Endothelial cell of umbilical vein (primary cell): ENCODE measurements around the gene MAML3. TPM values are rescaled to one million over a fixed set of nuclear protein-coding genes. Genes with fewer than 3 reads are reported as not detected.
"Not testable (repeated sequence)": the region's sequence is repeated elsewhere in the genome, so short reads cannot be mapped to it uniquely, and the experiment has no call there.

Experiments used
- BruUV-seq: library from RNA; stranded (reverse); fragments of 400-500 nt; replicated peaks from 2 replicates; lab custom pipeline; 2021; lab: Mats Ljungman, UMichigan
- CTCF ChIA-PET: fragments of 300-600, 350-600 bp; sonication (Branson Sonifier 250); formaldehyde crosslinking; loops from one replicate; lab custom pipeline; 2021; ENCODE audit warnings: antibody characterized with exemption, inconsistent platforms; lab: Charles Lee
- POLR2A ChIA-PET: fragments of 300-600, 350-600 bp; sonication (Branson Sonifier 250); formaldehyde crosslinking; loops from one replicate; lab custom pipeline; 2021; ENCODE audit warnings: antibody characterized with exemption, inconsistent platforms; lab: Charles Lee
- DNase-seq: peaks from one replicate; pipeline ENCODE4 v3.0.0-alpha.2; 2011; ENCODE audit warnings: low read depth, low spot score
- FAIRE-seq: peaks from 2 replicates; lab custom pipeline; 2011; peaks lifted over from hg19 to GRCh38; lab: Jason Lieb, UNC
- H2AFZ ChIP-seq: 2 replicates; pipeline ENCODE4 v1.6.0; 2012; ENCODE audit warnings: low read depth, low read length, control low read depth, inconsistent platforms
- H3K27ac ChIP-seq: 2 replicates; pipeline ENCODE4 v1.5.1; 2011; ENCODE audit warnings: low read depth, mild to moderate bottlenecking, control low read depth, low read length, moderate library complexity; ENCODE audit not compliant: insufficient read depth
- H3K27me3 ChIP-seq, 2 experiments: 2 replicates each; pipeline versions ENCODE4 v1.6.0 to v1.6.1; 2011; ENCODE audit warnings: low read length in 2 of 2, mixed read lengths in 1 of 2; ENCODE audit not compliant: control insufficient read depth in 2 of 2, insufficient read depth in 2 of 2
- H3K36me3 ChIP-seq, 2 experiments: 2 replicates in 1 of 2; 3 replicates in 1 of 2; pipeline ENCODE4 v1.5.1; 2011; ENCODE audit warnings: low read length in 2 of 2, mild to moderate bottlenecking in 1 of 2, moderate library complexity in 1 of 2; ENCODE audit not compliant: control insufficient read depth in 2 of 2, insufficient read depth in 2 of 2; ENCODE audit errors: extremely low read depth in 1 of 2
- H3K4me1 ChIP-seq: 3 replicates; pipeline ENCODE4 v1.5.1; 2011; ENCODE audit warnings: mild to moderate bottlenecking, low read length; ENCODE audit not compliant: control insufficient read depth, insufficient read depth; ENCODE audit errors: extremely low read depth
- H3K4me2 ChIP-seq: 2 replicates; pipeline ENCODE4 v1.6.1; 2011; ENCODE audit warnings: low read length, control low read depth, mixed read lengths; ENCODE audit not compliant: insufficient read depth
- H3K4me3 ChIP-seq, 3 experiments: fragments of 200-600 bp in 1 of 3; sonication (generic), shearing (Covaris generic) in 1 of 3; replicated peaks in 1 of 3; 2 replicates each; pipeline ENCODE4 v1.5.1; 2011 to 2016; ENCODE audit warnings: control low read depth in 3 of 3, low read length in 3 of 3, mild to moderate bottlenecking in 2 of 3, inconsistent platforms in 1 of 3, low read depth in 1 of 3, moderate library complexity in 1 of 3; ENCODE audit not compliant: insufficient read depth in 1 of 3
- H3K79me2 ChIP-seq: 2 replicates; pipeline ENCODE4 v1.6.0; 2012; ENCODE audit warnings: low read length, inconsistent platforms; ENCODE audit not compliant: control insufficient read depth, insufficient read depth
- H3K9ac ChIP-seq: replicated peaks from 2 replicates; pipeline ENCODE3; 2011; ENCODE audit warnings: low read length, control low read depth; ENCODE audit not compliant: insufficient read depth; ENCODE audit errors: extremely low read depth
- H3K9me1 ChIP-seq: replicated peaks from 3 replicates; pipeline ENCODE4 v1.6.0; 2011; ENCODE audit warnings: mild to moderate bottlenecking, low read length; ENCODE audit not compliant: control insufficient read depth, insufficient read depth; ENCODE audit errors: extremely low read depth
- H3K9me3 ChIP-seq: replicated peaks from 2 replicates; pipeline ENCODE4 v1.5.1; 2012; ENCODE audit warnings: low read length, inconsistent platforms; ENCODE audit not compliant: control insufficient read depth, insufficient read depth
- H4K20me1 ChIP-seq: replicated peaks from 2 replicates; pipeline ENCODE3; 2011; ENCODE audit warnings: mild to moderate bottlenecking, low read length; ENCODE audit not compliant: control insufficient read depth, insufficient read depth; ENCODE audit errors: extremely low read depth
- FOS ChIP-seq: IDR thresholded peaks from 2 replicates; pipeline ENCODE4 v1.6.1; 2011; ENCODE audit warnings: mild to moderate bottlenecking, low read length, moderate library complexity, borderline replicate concordance; ENCODE audit not compliant: insufficient read depth
- GATA2 ChIP-seq: IDR thresholded peaks from 2 replicates; pipeline ENCODE4 v1.7.0; 2011; ENCODE audit warnings: low read depth, mild to moderate bottlenecking, moderate library complexity, mixed read lengths, low read length; ENCODE audit not compliant: insufficient read length, insufficient read depth
- JUN ChIP-seq: IDR thresholded peaks from 2 replicates; pipeline ENCODE4 v1.6.1; 2011; ENCODE audit warnings: borderline replicate concordance, low read depth; ENCODE audit not compliant: insufficient read length, insufficient read depth
- POLR2A ChIP-seq: IDR thresholded peaks from 2 replicates; pipeline ENCODE4 v1.6.1; 2012; ENCODE audit warnings: low read depth, mild to moderate bottlenecking, control low read depth, low read length
- POLR2AphosphoS5 ChIP-seq: IDR thresholded peaks from 2 replicates; pipeline ENCODE4 v1.6.1; 2012; ENCODE audit warnings: low read depth, mild to moderate bottlenecking, control low read depth, low read length, moderate library complexity; ENCODE audit not compliant: insufficient read depth
- dilution Hi-C: fragments of 300-500 bp; cut with MboI; formaldehyde crosslinking; loops from one replicate; pipeline ENCODE4 v1.15.0; 2019; ENCODE audit warnings: low sequenced_read_pairs; ENCODE audit not compliant: extremely low pct_ligation_motif_present
- intact Hi-C: fragments of 100-400 bp; cut with micrococcal nuclease; formaldehyde crosslinking; loops from one replicate; pipeline ENCODE4 v1.10.0; 2022
- polyA plus RNA-seq, 4 experiments: library from polyadenylated mRNA; depleted of rRNA in 3 of 4; stranded (reverse) in 3 of 4; unstranded in 1 of 4; fragments of >200 nt; gene quantifications; 2 replicates each; pipeline versions ENCODE4 v1.2.1 to v1.2.3, GENCODE V29; 2011 to 2012; ENCODE audit warnings: missing spikeins in 1 of 4
- total RNA-seq: library from RNA; stranded (reverse); gene quantifications from 2 replicates; pipeline ENCODE4 v1.2.3, GENCODE V29; 2021
- TF ChIP-seq, protein P1 (sequence below): IDR thresholded peaks from 2 replicates; pipeline ENCODE4 v1.6.1; 2011; ENCODE audit not compliant: insufficient read depth, insufficient read length

MAML3 gene
- total and polyA plus RNA-seq, 2 donors (not counting 3 experiments of a cell fraction or from before 2014, with no cell fraction given) = 14.0 to 20.3 TPM

- no peak for TF ChIP-seq GATA2
- TF ChIP-seq FOS = no peak
- TF ChIP-seq, protein P1, sequence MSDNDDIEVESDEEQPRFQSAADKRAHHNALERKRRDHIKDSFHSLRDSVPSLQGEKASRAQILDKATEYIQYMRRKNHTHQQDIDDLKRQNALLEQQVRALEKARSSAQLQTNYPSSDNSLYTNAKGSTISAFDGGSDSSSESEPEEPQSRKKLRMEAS = no peak
- TF ChIP-seq POLR2A = no peak
- no peak for TF ChIP-seq POLR2AphosphoS5
- TF ChIP-seq JUN = no peak
- H2AFZ ChIP-seq = no peak overlapping the region
- no peaks in the 10 kb centered on the region for H4K20me1 ChIP-seq
- no peaks in the 10 kb centered on the region for H3K9me3 ChIP-seq
- H3K4me1 ChIP-seq = no peaks in the 10 kb centered on the region
- ChIA-PET CTCF (interaction anchor here (1.0 to 2.2 kb wide), 3 partner anchors 28 to 97 kb away, joined by 3 to 5 read pairs (median 3); no protein-coding TSS in a partner anchor), POLR2A (no interaction called here)
- peaks cover 0 to 1% of the 10 kb centered on the region in 2 experiments for H3K36me3 ChIP-seq
- DNase-seq (no peak), FAIRE-seq (no peak)
- no peak overlapping the region for H3K27ac ChIP-seq
- no peaks in the 10 kb centered on the region for H3K79me2 ChIP-seq
- BruUV-seq = no TSS peak
- no peak overlapping the region for H3K4me3 ChIP-seq
- no peaks in the 10 kb centered on the region for H3K9me1 ChIP-seq
- H3K27me3 ChIP-seq = no peaks in the 10 kb centered on the region
- intact Hi-C loops (no loop called here), dilution Hi-C loops (no loop called here)
- no peak overlapping the region for H3K9ac ChIP-seq
- no peak overlapping the region for H3K4me2 ChIP-seq
Measured at GRCh38 chr4:139700568-139700967, 453.4 kb downstream of the MAML3 start.

DNA sequence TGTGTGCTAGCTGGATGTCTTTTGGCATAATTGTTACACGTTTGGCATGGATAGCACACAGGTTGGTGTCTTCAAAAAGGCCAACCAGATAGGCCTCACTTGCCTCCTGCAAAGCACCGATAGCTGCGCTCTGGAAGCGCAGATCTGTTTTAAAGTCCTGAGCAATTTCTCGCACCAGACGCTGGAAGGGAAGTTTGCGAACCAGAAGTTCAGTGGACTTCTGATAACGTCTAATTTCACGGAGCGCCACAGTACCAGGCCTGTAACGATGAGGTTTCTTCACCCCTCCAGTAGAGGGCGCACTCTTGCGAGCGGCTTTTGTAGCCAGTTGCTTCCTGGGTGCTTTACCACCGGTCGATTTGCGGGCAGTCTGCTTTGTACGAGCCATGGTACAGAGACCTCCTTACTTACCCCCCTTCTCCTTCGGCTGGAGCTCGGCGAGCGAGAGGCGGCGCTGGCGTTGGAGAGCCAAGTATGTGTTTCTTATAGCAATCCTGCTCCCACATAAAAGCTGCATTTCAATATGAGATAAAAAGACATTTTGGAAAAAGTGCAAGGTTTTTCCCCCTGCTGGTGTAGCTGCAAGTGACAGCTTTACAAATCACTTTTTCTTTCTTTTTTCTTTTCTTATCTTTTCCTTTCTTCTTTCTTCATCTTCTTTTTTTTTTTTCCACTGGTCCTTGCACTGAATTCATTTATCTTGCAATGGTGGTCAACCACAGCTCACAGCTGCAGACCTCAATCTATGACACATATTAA lies 455.6 kb downstream of the MAML3 start:
- H3K4me2 ChIP-seq, H3K27me3 ChIP-seq, H3K4me3 ChIP-seq, DNase-seq, BruUV-seq, H3K9ac ChIP-seq, H3K4me1 ChIP-seq, H3K9me3 ChIP-seq, H3K79me2 ChIP-seq, H3K27ac ChIP-seq, FAIRE-seq, H4K20me1 ChIP-seq, H2AFZ ChIP-seq, dilution Hi-C loops, H3K36me3 ChIP-seq, intact Hi-C loops, H3K9me1 ChIP-seq: not testable (repeated sequence)
- ChIA-PET CTCF (interaction anchor here (0.7 to 2.4 kb wide), 10 partner anchors 8 to 826 kb away, joined by 3 to 19 read pairs (median 3); partner anchors contain the start of gene ELMOD2), POLR2A (interaction anchor here (0.7 kb wide), 1 partner anchor 557 kb away, joined by 3 read pairs; no protein-coding TSS in a partner anchor)
